GM21717 (cell line): Measurements from ENCODE around the gene TNIP3.
"Not testable (repeated sequence)": the region's sequence is repeated elsewhere in the genome, so short reads cannot be mapped to it uniquely, and the experiment has no call there.

Source experiments
- ATAC-seq: cut with Tn5 transposase; IDR thresholded peaks from one replicate; pipeline ENCODE4 v1.9.1; 2021; ENCODE audit warnings: mild to moderate bottlenecking, moderate library complexity; ENCODE audit not compliant: unreplicated experiment

TNIP3 gene, protein sequence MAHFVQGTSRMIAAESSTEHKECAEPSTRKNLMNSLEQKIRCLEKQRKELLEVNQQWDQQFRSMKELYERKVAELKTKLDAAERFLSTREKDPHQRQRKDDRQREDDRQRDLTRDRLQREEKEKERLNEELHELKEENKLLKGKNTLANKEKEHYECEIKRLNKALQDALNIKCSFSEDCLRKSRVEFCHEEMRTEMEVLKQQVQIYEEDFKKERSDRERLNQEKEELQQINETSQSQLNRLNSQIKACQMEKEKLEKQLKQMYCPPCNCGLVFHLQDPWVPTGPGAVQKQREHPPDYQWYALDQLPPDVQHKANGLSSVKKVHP

DNA sequence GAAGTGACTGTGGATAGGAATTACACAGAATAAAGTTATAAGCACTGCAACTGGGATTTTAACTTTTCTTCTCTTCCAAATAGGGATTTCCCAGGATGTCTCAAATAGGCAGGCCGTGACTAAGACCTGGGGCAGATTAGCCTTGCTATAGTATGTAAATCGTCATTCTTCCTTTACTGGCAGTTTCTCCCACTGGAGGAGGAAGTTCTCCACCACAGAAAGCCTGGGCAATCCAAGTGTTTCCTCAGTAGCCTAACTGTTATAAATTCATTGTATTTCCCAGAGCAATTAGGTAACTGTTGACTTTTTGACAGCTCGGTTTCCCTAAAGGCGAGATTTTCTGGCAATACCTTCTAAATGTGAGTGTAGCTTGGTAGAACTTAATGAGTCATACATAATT, at the start of gene TNIP3:
TNIP3 (minus strand) TSS at position 31 of the 400 bp plus-strand sequence. CDS start 196 bp downstream, outside the sequence.
- no peak for ATAC-seq

GRCh38 chr4:121212806-121213205, 48.7 kb upstream of the TNIP3 start:
- no peak for ATAC-seq

GRCh38 chr4:121209171-121209570, 45.0 kb upstream of the TNIP3 start:
- ATAC-seq, result no peak

GRCh38 chr4:121208244-121209007, 44.3 kb upstream of the TNIP3 start:
- ATAC-seq, result no peak

DNA sequence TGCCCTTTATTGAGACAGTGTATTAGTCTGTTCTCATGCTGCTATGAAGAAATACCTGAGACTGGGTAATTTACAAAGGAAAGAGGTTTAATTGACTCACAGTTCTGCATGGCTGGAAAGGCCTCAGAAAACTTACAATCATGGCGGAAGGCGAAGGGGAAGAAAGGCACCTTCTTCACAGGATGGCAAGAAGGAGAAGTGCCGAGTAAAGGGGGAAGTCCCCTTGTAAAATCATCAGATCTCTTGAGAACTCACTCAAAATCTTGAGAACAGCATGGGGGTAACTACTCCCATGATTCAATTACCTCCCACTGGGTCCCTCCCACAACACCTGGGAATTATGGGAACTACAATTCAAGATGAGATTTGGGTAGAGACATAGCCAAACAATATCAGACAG, 41.7 kb upstream of the TNIP3 start:
- not testable (repeated sequence) for ATAC-seq

- peak; percentile 79 for ATAC-seq
Measured at GRCh38 chr4:121200795-121201472, 36.8 kb upstream of the TNIP3 start.

GRCh38 chr4:121199742-121200561, 35.8 kb upstream of the TNIP3 start:
- peak; percentile 84 for ATAC-seq

- ATAC-seq, result no peak
Measured at GRCh38 chr4:121198251-121198650, 34.1 kb upstream of the TNIP3 start.

DNA sequence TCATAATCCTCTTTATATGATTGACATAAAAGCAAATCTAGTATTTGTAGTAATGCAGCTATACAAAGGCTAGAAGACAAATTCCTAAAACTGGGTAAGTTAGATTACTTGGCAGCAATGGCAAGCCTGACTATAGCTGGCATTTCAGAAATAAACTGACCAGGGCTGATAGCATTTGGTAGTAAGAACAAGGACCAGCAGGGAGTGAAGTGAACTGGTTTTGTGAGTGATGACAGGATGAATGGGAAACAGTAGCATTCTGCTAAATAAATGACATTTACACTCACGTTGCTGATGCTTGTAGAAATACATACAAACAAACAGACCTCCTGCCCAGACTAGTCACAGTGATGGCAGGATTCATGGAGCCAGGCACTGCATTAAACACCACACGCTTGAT, 31.5 kb upstream of the TNIP3 start:
- no peak for ATAC-seq

- no peak for ATAC-seq
Measured at GRCh38 chr4:121192480-121192879, 28.4 kb upstream of the TNIP3 start.

DNA sequence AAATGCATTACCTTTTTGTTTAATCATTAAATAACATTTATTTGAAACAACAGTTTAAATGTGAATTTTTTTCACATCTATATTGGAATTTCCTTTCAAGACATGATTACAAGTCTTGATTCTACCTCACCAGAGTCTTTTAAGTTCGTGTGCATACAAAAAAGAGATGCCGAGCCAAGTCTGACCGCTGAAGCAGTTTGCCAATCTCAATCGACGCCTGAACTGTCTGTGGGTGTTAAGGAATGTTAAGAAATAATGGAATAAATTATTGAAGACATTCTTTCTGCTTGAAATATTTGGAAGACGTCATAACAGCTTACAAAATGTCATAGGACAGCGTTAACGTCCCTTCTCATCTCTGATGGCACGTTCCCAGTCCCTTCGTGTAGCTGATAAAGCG, 27.9 kb upstream of the TNIP3 start:
- ATAC-seq, result no peak

DNA sequence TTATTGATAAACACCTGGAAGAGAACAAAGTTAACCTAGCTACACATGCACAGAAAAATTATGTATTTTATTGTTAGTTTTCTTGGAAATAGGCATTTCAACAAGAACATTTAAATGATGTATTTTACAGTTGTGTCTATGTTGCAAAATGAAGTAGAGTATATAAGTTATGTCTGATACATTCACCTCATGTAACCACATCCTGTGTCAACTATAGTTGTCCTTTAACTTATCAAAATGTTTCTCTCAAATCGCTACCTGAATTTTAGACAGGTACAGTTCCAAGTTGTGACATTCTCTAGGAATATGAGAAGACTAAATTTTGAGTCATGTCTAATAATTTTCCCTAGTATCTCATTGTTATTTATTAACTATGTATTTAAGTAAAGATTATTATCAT, 27.2 kb upstream of the TNIP3 start:
- no peak for ATAC-seq

GRCh38 chr4:121190389-121190788, 26.3 kb upstream of the TNIP3 start:
- ATAC-seq, result no peak

DNA sequence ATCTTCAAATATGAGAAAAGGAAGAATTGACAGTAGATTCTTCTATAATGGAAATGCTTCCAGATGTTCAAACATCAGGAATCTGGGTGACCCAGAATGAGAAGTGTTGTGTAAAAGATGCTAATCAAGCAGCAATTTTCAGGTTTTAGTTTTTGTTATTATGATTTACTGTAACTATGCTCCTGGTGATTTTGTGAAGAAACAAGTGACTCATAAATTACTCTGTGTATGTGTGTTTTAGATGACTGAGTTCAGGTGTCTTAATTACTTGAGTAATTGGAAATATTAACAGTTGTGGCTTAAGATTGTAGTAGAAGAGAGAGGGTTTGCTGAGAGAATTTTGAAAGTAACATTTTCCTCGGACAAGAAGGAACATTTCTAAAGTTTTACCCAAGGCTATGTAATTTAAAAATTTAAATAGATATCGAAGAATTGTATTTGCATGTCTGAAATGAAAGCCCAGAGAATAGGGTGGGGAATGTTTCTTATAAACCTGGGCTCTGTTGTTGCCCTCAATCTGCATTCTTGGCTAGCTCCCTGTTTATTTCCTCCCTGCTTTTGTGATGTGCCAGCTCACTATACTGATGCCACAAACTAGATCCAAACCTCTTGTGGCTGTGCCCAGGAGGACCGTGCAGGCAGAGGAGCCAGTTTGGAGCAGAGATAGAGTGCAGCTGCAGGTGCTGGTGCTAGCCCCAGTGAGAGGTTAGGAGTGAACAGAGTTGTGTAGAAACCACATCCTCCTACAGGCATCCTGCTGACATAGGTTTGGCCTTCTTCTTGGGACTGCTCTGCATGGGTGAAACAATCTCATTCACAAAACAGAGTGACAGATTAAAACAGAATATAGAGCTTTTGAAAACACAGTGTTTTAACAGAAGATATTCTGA, 25.4 kb upstream of the TNIP3 start:
- peak; percentile 92 for ATAC-seq

DNA sequence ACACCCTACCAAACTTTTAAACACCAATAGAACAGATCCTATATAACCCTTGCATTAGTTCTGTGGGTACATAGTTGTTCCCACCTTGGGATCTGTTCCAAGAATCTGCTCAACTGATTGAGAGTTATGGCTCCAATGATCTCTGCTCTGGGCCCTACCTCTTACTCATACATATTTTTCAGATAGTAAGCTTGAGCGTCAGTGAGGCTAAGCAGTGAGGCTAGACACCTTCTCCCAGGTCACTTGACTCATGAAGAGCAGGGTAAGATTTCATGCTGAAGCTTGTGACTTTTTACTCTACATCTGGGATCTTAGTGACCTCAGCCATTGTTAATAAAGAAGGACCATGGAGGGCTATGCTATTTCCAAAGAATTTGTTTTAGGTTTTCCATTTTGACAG, 23.1 kb upstream of the TNIP3 start:
- no peak for ATAC-seq

GRCh38 chr4:121185960-121186359, 21.8 kb upstream of the TNIP3 start:
- ATAC-seq, result peak; percentile 45

GRCh38 chr4:121183989-121184388, 19.9 kb upstream of the TNIP3 start:
- ATAC-seq, result no peak

GRCh38 chr4:121183361-121183760, 19.2 kb upstream of the TNIP3 start:
- no peak for ATAC-seq

DNA sequence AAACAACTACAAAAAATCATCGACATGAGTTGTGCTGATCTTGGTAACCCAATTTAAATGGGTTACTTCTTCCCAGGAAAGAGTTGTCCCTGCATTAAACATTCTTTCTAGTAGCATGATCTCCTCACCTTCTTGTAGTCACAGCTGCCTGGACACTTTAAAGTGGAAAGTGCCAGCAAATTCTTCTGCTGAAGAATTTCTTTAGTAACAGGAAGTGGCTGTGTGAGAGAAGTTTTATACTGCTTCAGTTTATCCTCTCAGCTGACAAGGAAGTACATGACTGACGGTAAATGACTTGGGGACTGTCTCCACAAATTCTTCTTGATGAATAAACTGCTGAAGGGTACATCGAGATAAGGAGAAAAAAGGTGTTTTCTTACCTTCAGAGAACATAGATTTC, 18.2 kb upstream of the TNIP3 start:
- no peak for ATAC-seq

- no peak for ATAC-seq
Measured at GRCh38 chr4:121181493-121181892, 17.4 kb upstream of the TNIP3 start.
